Pancreas (tissue), 10 donors: ENCODE results near the gene TJP3. TPM values are rescaled to one million over a fixed set of nuclear protein-coding genes. Genes with fewer than 3 reads are reported as not detected.

ENCODE experiments used
- ATAC-seq, 4 donors: fragments of 200-7000 bp; cut with Tn5 transposase; one replicate each; pipeline versions ENCODE4 v1.8.0 to v1.9.1; 2020; ENCODE audit warnings: mild to moderate bottlenecking in 4 of 4, moderate library complexity in 4 of 4
- DNase-seq, 6 donors: peaks; one replicate each; pipeline ENCODE4 v3.0.0-alpha.2; 2020
- FAIRE-seq: peaks from 2 replicates; lab custom pipeline; 2012; peaks lifted over from hg19 to GRCh38; lab: Jason Lieb, UNC
- H3K27ac ChIP-seq, 4 donors: fragments of 200-600 bp; sonication (generic); 1 replicate in 3 of 4; 2 replicates in 1 of 4; pipeline versions ENCODE4 v1.5.0 to v1.8.0; 2020
- H3K27me3 ChIP-seq, 4 donors: fragments of 200-600 bp; one replicate each; pipeline ENCODE4 v1.8.0; 2021
- H3K36me3 ChIP-seq, 3 donors: fragments of 200-600 bp; sonication (generic) in 1 of 3; one replicate each; pipeline versions ENCODE4 v1.5.0 to v1.8.0; 2020 to 2021
- H3K4me1 ChIP-seq, 3 donors: fragments of 200-600 bp; one replicate each; pipeline ENCODE4 v1.8.0; 2021
- H3K4me3 ChIP-seq, 4 donors: fragments of 200-600 bp; sonication (generic) in 2 of 4; one replicate each; pipeline versions ENCODE4 v1.5.0 to v1.8.0; 2020 to 2021
- H3K9me3 ChIP-seq, 4 donors: fragments of 200-600 bp; one replicate each; pipeline ENCODE4 v1.8.0; 2021
- CTCF ChIP-seq, 4 donors: fragments of 200-600 bp; sonication (generic) in 3 of 4; IDR thresholded peaks; one replicate each; pipeline versions ENCODE4 v1.5.0 to v1.8.0; 2021; ENCODE audit warnings: antibody characterized with exemption in 4 of 4
- WGBS, 2 donors: extraction: QIAGEN DNeasy Blood & Tissue Kit; methylation state at CpG; one replicate each; pipeline ENCODE4 v1.1.7; 2013; 5-methylcytosine and 5-hydroxymethylcytosine counted together
- intact Hi-C, 3 donors: fragments of 100-400 bp; cut with DNase I; formaldehyde crosslinking; loops; one replicate each; pipeline versions ENCODE4 v1.11.1 to v1.14.2; 2022
- polyA plus RNA-seq, 2 donors: library from polyadenylated mRNA; stranded (reverse); fragments of 200-250 nt; gene quantifications; one replicate each; pipeline ENCODE4 v1.2.3, GENCODE V29; 2013
- total RNA-seq, 6 donors: library from RNA; stranded (reverse); fragmentation: NEBNext Ultra II Directional in 4 of 6; extraction: Animal tissue kit (Norgen Biotek cat#: 25700) in 4 of 6; gene quantifications; one replicate each; pipeline versions ENCODE4 v1.2.1 to v1.2.4, GENCODE V29; 2021 to 2023
- donor health status: healthy with polysubstance abuse.
- donor health status: DM: no; HTN: no; CAD: no; lungs with moderate emphysema.
- donor health status: DM: no; HTN: no; CAD: no.
- donor health status: control.
- donor health status: control.
- donor health status: Bipolar disorder and iron deficiency.
- donor health status: DM: yes; HTN: yes; CAD: no.
- donor health status: DM: no; HTN: no; CAD: no.
- donor health status: DM: no; HTN: no; CAD: no.
- donor health status: DM: yes; HTN: yes; CAD: no.

Gene TJP3
- total and polyA plus RNA-seq, 8 donors = 9.2 to 36.0 (median 15.8) TPM

GRCh38 chr19:3720349-3720917 is 12.2 kb downstream of the TJP3 start:
- H3K9me3 ChIP-seq = no peaks in the 10 kb centered on the region
- peaks cover 0 to 7% (median 0%) of the 10 kb centered on the region in 3 donors for H3K4me1 ChIP-seq
- TF ChIP-seq CTCF (IDR thresholded peaks at IDR 0.05) = no peak
- 30 to 34% methylated on average over 9 of the region's 9 CpGs for WGBS, 2 donors
- FAIRE-seq (no peak), ATAC-seq (peak in 1 of 4 donors; percentile 14), DNase-seq (peak in 1 of 6 donors; percentile 49)
- intact Hi-C loops = no loop called here
- H3K36me3 ChIP-seq = no peaks in the 10 kb centered on the region
- H3K4me3 ChIP-seq = no peak overlapping the region
- H3K27ac ChIP-seq = no peak overlapping the region
- H3K27me3 ChIP-seq = no peaks in the 10 kb centered on the region

- no peaks in the 10 kb centered on the region for H3K27me3 ChIP-seq
- ATAC-seq (peak; percentile 84 to 94 (median 88)), FAIRE-seq (no peak), DNase-seq (peak; percentile 96 to 99 (median 98))
- H3K9me3 ChIP-seq = no peaks in the 10 kb centered on the region
- TF ChIP-seq CTCF (IDR thresholded peaks at IDR 0.05) = no peak
- H3K36me3 ChIP-seq = no peaks in the 10 kb centered on the region
- H3K4me3 ChIP-seq = peak overlapping the region; percentile 19 to 62 (median 41)
- peaks cover 0 to 10% (median 4%) of the 10 kb centered on the region in 3 donors for H3K4me1 ChIP-seq
- WGBS, 2 donors = 17 to 21% methylated on average over 40 to 45 of the region's 46 CpGs
- H3K27ac ChIP-seq = no peak overlapping the region
- intact Hi-C loops = no loop called here
Observed at GRCh38 chr19:3721131-3721886, 13.1 kb downstream of the TJP3 start.

GRCh38 chr19:3721887-3722442 is 13.8 kb downstream of the TJP3 start:
- no peak for FAIRE-seq
- 1 to 2% methylated on average over 25 to 26 of the region's 26 CpGs for WGBS, 2 donors
- TF ChIP-seq CTCF (IDR thresholded peaks at IDR 0.05) = no peak
- Histone ChIP-seq H3K4me3 (peak overlapping the region; percentile 19 to 62 (median 41)), H3K36me3 (no peaks in the 10 kb centered on the region), H3K27ac (no peak overlapping the region), H3K4me1 (peaks cover 0 to 10% (median 4%) of the 10 kb centered on the region in 3 donors), H3K27me3 (no peaks in the 10 kb centered on the region), H3K9me3 (no peaks in the 10 kb centered on the region)
- DNase-seq = no peak
- intact Hi-C loops = no loop called here
- ATAC-seq = no peak

GRCh38 chr19:3722443-3723109 is 14.4 kb downstream of the TJP3 start:
- H3K36me3 ChIP-seq = no peaks in the 10 kb centered on the region
- FAIRE-seq (no peak), DNase-seq (peak; percentile 73 to 91 (median 82)), ATAC-seq (peak; percentile 53 to 65 (median 60))
- intact Hi-C loops = no loop called here
- WGBS, 2 donors = 2% methylated on average over 13 to 26 of the region's 30 CpGs
- TF ChIP-seq CTCF (IDR thresholded peaks at IDR 0.05) = no peak
- peak overlapping the region in 1 of 4 donors; percentile 4 for H3K27ac ChIP-seq
- H3K9me3 ChIP-seq = no peaks in the 10 kb centered on the region
- no peaks in the 10 kb centered on the region for H3K27me3 ChIP-seq
- peaks cover 0 to 10% (median 4%) of the 10 kb centered on the region in 3 donors for H3K4me1 ChIP-seq
- peak overlapping the region; percentile 19 to 62 (median 41) for H3K4me3 ChIP-seq
